GM21381 (cell line): ENCODE measurements around the gene LONP2.
"Not testable (repeated sequence)": the region's sequence is repeated elsewhere in the genome, so short reads cannot be mapped to it uniquely, and the experiment has no call there.

Experiments
- ATAC-seq: cut with Tn5 transposase; IDR thresholded peaks from one replicate; pipeline ENCODE4 v1.9.1; 2021; ENCODE audit warnings: mild to moderate bottlenecking, moderate library complexity; ENCODE audit not compliant: unreplicated experiment

LONP2 gene

GRCh38 chr16:48365025-48365600, 121.0 kb downstream of the LONP2 start:
- no peak for ATAC-seq

- peak; percentile 92 for ATAC-seq
Measured at GRCh38 chr16:48365601-48366164, 121.6 kb downstream of the LONP2 start.

- peak; percentile 61 for ATAC-seq
Measured at GRCh38 chr16:48366165-48367093, 122.3 kb downstream of the LONP2 start.

GRCh38 chr16:48367441-48368049, 123.4 kb downstream of the LONP2 start:
- no peak for ATAC-seq

GRCh38 chr16:48369765-48370164, 125.7 kb downstream of the LONP2 start:
- no peak for ATAC-seq

GRCh38 chr16:48370229-48370628, 126.1 kb downstream of the LONP2 start:
- no peak for ATAC-seq

- ATAC-seq = not testable (repeated sequence)
Measured at GRCh38 chr16:48370668-48371392, 126.7 kb downstream of the LONP2 start.

- no peak for ATAC-seq
Measured at GRCh38 chr16:48371393-48371780, 127.3 kb downstream of the LONP2 start.

- no peak for ATAC-seq
Measured at GRCh38 chr16:48372744-48373143, 128.6 kb downstream of the LONP2 start.

- no peak for ATAC-seq
Measured at GRCh38 chr16:48373258-48374029, 129.3 kb downstream of the LONP2 start.

GRCh38 chr16:48374255-48374654, 130.2 kb downstream of the LONP2 start:
- no peak for ATAC-seq

GRCh38 chr16:48377301-48377700, 133.2 kb downstream of the LONP2 start:
- not testable (repeated sequence) for ATAC-seq

GRCh38 chr16:48378276-48378675, 134.2 kb downstream of the LONP2 start:
- no peak for ATAC-seq

- no peak for ATAC-seq
Measured at GRCh38 chr16:48378836-48379235, 134.7 kb downstream of the LONP2 start.

GRCh38 chr16:48381201-48381600, 137.1 kb downstream of the LONP2 start:
- no peak for ATAC-seq

GRCh38 chr16:48382131-48382530, 138.0 kb downstream of the LONP2 start:
- no peak for ATAC-seq

- no peak for ATAC-seq
Measured at GRCh38 chr16:48383009-48383876, 139.1 kb downstream of the LONP2 start.

- ATAC-seq = no peak
Measured at GRCh38 chr16:48383877-48384519, 139.9 kb downstream of the LONP2 start.
